Non-pigmented ciliary epithelial cell (primary cell): Measurements from ENCODE around the gene MAP4K4.

Experiments
- DNase-seq: peaks from one replicate; pipeline ENCODE4 v3.0.0-alpha.2; 2010; ENCODE audit warnings: low read depth

MAP4K4 gene

DNA sequence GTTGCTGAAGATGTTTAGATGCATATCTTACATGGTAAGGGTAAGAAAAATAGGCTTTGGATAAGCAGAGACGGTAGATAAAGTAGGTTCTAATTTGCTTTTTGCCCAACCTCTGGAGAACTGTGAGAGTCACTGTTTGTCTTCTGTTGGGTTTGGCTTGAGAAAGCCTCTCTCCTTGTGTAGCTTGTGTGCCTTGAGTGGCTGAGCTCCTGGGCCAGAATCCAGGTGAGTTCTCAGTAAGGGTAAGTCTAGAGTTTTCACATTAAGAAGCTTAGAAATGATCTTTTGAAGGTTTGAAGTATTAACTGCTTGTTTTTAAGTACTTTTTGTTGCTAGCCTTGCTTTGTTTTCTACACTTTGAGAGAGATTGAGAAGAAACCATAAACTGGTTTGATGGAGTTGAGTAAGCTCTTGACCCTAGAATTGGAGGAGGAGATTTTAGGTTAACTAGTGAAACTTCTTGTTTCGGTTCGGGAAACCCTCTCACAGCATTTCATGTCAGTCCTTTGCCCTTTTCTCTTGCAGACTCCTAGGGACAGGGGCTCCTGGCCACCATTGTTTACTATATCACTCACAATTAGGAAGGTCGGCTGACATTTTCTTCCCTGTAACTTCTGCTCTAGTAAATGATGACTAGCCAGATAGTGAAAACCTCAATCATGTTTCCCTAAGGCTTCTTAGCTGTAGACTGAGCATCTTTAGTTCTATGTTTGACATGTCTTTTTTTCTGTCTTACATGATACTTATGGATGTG lies 26.0 kb downstream of the MAP4K4 start:
- no peak for DNase-seq

DNA sequence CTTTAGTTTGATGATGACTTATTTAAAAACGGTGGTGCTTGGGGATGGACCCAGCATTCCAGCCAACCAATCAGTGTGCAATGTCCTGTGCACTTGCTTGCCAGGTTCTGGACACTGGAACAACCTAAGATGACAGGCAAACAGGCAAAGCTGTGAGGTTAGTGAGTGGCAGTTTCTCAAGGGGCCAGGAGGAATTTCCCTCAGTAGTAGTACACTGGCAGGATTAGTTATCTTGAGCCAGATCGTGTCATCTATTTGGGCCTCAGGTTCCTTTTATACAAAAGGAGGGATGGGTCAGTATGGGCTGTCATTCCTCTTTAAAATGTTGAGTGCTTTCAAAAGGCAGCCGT lies 26.6 kb downstream of the MAP4K4 start:
- no peak for DNase-seq

DNA sequence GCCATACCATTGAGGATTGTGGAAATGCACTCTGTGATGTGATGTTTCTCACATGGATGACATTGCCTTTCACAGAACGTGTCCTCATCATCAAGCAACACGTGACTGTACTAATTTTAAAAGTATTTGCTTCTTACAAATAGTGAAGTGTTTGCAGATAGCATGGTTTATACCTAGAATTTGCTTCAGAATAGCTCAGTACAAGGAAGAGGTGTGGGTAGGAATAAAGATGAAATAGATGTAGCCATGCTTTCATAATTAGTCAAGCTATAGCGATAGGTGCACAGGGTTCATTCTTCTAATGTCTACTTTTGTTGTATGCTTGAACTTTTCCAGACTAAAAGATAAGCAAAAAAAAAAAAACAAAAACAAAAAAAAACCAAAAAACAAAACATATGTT lies 27.5 kb downstream of the MAP4K4 start:
- DNase-seq, result no peak

DNA sequence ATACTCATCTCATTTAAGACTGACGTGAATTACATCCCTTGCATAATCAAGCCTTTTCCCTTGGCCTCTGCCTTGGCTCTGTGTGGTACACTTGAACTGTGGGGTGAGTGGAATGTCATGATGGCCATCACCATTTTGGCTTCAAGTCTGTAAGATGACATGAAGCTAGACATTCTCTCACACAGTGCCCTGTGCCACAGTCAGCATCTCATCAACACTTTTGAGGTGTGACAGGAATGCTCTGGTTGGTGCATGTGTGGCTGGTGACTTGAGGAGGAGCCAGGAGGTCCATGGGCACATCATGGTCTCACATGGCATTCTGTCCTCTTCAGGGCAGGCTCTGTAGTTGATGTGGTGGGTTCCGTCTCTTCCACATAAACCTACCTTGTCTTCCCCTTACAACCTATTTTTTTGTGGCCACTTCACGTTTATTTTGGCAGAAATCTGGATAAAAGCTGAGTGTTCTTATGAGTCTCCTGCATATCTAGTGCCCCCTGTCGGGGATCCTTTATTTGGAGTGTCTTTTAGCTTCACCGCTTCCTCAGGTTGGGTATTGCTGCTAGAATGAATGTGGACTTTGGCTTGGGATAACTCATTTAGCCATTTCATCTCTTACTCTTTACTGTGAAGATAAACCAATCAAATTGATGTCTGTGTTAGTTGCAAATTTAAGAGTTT lies 28.1 kb downstream of the MAP4K4 start:
- DNase-seq, result no peak

DNA sequence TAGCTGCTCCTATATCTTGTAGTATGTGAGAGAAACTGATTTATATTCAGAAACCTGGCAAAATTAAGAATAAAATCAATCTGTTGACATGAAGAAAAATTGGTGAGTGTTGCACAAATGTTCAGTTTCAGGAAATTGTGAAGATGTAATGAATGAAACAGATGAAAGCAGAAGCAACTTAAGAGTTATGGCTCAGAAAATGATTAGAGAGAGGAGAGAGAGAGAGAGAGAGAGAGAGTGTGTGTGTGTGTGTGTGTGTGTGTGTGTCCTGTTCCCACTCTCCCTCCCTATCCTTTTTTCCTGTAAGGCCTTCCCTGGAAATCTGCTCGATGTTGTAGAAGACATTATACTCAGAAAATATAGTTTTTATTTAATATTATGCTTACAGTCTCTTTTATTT lies 31.4 kb downstream of the MAP4K4 start:
- no peak for DNase-seq

DNA sequence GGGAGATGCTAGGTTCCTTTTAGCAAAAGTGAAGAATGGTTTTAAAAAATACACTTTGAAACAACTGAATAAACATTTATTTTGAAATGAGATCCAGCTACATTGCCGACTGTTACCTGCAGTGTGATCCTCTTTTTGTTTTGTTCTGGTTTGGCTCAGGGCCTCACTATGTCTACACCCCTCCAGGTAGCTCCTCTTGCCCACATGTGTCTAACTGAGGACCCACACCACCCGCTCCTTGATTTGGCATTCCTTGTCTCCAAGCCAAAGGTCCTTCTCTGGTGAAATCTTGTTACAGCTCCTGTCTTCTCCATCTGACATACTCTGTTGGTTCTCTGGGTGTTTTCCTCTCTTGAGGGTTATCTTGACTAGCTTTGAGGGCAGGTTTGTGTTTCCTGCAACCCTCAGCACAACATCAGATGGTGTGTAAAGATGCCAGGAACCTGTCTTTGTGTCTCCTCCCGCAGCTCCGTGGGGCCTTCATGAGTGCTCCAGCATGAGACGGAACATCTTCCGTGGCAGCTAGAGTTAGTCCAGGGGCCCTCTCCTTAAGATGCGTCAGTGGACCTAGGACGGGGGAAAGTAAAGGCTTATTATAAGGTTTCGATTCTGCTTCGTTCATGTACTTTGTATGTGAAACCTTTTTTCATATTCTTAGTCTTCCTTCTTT lies 32.1 kb downstream of the MAP4K4 start:
- no peak for DNase-seq

DNA sequence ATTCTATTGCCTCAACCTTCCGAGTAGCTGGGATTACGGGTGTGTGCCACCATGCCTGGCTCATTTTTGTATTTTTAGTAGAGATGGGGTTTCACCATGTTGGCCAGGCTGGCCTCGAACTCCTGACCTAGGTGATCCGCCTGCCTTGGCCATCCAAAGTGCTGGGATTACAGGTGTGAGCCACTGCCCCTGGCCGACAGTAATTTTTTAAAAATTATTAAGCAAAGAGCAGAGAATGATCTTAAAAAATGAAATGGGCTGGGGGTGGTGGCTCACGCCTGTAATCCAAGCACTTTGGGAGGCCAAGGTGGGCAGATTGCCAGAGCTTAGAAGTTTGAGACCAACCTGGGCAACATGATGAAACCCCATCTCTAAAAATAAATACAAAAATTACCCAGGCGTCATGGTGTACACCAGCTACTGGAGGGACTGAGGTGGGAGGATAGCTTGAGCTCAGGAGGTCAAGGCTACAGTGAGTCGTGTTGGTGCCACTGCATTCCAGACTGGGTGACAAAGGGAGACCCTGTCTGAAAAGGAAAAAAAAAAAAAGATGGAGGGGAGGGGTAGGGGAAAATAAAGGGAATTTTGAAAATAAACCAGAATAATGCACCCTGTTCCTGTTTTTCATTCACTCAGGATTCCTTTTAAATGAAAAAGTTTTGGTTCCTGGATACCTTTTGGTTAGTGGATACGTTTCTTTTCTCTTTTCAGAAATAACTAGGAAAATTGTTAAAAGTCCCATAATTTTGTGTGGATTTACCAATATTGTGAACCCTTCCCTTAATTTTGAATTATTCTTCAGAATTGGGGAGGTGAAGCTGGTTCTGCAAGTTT lies 33.9 kb downstream of the MAP4K4 start:
- DNase-seq, result no peak

DNA sequence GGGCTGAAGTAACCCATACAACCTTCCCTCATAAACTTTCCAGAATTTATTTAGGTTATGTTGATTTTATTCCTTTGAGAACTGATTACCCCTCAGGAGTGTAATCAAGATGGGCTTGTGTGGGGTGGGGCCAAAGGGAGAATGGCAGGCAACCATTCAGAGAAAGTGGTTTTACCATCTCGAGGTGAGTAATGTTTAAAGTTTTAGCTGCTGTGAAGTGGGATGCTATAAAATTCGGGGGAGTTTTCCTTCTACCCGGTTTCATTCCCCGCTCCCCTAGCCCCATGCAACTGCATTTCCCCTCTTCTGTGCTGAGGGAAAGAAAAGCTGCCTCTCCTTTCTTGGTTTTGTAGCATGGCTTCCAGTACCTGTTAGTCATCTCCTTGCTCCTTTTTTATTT lies 34.7 kb downstream of the MAP4K4 start:
- DNase-seq, result no peak

DNA sequence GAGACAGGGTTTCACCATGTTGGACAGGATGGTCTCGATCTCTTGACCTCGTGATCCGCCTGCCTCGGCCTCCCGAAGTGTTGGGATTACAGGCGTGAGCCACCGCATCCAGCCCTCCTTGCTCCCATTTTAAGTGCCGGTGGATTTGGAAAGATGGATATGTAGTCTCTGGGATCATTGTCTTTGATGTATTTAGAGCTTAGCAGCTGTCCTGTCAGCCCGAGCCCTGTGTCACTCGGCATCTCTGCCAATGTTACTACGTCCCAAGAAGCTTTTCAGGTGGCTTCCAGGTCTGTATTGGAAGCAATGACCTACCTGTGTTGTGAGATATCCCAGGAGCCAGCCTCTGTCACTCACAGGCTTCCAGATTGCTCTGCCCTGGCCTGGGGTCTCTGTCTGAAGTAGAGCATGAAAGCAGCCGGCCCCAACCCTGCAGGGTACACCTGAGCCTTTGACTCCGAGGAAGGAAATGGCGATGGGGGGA lies 35.3 kb downstream of the MAP4K4 start:
- DNase-seq, result no peak

DNA sequence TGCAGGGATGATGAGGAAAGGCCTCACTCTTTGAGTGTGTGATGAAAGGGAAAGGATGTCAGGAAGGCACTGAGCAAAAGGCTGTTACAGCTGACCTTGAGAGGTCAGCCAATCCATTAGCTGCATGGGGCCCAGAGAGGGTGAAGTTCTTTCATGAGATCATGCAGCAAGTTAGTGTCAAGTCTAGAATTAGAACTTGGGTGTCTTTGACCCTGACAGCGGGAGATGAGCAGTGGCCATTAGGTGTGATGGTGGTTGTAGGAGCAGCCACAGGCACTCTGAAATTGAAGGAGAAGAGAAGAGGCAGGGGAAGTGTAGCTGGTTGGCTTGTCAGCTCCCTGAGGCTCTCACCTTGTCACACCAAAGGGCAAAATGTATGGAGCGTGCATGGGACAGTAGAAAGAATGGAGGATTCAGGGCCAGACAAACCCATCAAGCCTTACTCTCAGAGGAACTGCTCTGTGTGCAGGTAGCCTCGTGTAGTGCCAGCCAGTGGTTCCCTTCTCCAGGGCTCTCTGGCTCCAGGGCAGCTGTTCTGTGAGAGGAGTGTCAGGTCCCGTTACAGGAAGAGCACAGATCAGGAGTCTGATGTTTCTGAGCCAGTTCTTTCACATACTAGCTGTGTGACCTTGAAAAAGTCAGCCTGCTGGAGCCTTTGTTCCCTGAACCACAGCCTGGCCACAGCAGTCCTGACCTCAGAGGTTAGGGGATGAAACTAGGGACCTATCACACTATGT lies 35.9 kb downstream of the MAP4K4 start:
- no peak for DNase-seq

DNA sequence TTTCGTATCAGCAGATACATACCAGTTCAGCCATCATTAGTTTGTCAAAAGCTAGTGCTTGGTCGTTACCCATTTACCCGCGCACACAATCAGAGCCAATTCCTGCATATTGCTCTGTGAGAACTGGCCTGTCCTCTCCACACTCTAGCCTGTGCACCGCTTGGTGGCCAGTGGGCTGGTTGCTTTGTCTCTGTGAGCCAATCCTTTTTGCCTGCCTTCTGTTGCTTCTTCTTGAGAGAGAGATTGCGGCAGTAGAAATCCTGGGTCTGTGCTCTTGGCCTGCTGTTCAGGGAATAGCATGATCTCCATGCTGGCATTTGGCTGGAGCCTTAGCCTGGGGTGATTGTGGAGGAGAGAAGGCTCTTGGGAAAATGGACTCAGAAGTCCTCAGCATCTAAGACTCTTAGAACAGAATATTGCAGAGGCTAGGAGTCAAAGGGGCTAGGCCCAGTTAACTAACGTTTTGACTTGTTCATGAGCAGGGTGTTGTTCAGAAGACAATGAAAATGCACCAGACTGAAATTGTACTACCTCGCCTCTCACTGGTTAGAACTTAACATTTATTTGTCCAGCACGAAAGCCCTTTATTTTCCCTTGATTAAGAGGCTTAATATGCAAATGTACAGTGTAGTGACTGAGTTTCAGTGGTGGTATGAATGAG lies 37.1 kb downstream of the MAP4K4 start:
- DNase-seq, result no peak

DNA sequence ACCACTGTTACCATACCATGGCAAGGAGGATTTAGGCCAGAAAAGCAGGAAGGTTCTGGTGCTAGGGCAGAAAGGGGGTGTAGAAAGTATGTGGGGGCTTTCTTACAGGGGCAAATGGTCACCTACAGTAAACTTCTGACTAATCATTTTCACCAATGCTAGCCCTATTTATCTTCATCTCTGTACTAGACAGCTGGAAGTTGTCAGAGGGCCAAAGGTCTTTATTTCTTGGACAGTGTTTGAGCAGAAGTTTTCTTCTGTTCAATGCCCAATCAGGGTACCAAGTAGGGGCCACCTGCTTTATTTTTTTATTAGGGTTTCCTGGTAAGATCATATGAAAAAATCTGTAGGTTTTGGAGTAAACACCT lies 37.6 kb downstream of the MAP4K4 start:
- no peak for DNase-seq

DNA sequence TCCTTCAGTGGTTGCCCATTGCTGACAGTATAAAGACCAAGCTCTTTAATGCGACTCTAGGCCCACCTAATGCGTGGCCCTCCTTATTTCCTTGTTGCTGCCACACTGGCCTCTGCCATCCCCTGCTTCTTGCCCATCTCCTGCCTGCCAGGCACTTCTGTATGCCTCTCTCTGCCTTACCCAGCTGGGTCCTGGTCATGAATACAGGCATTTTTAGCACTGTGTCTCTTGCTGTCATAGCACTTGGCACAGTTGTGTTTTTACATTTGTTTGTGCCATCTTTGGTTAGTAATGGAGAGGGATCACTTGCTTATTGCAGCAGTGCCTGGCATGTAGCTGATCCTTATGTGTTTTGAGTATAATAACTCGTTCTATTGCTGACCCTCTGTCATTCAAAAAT lies 38.7 kb downstream of the MAP4K4 start:
- no peak for DNase-seq

DNA sequence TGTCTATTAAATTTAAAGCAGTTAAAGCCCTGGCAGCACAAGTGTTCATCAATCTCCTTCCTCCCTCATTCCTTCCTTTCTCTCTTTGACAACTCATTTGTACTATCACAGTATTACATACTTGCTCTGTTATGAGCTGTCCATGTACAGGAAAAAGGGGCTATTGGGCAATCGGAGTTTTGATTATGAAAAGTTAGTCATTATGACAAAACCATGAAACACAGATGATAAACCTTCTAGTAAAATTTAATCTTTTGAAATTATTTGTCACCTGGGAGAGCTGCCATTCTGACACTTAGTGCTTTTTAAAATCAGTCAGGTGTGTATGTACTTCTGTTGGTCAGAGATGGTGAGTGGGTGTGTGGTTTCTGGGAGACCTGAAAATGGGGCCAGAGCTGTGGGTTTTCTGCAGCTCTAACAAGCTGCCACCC lies 39.4 kb downstream of the MAP4K4 start:
- DNase-seq, result no peak

DNA sequence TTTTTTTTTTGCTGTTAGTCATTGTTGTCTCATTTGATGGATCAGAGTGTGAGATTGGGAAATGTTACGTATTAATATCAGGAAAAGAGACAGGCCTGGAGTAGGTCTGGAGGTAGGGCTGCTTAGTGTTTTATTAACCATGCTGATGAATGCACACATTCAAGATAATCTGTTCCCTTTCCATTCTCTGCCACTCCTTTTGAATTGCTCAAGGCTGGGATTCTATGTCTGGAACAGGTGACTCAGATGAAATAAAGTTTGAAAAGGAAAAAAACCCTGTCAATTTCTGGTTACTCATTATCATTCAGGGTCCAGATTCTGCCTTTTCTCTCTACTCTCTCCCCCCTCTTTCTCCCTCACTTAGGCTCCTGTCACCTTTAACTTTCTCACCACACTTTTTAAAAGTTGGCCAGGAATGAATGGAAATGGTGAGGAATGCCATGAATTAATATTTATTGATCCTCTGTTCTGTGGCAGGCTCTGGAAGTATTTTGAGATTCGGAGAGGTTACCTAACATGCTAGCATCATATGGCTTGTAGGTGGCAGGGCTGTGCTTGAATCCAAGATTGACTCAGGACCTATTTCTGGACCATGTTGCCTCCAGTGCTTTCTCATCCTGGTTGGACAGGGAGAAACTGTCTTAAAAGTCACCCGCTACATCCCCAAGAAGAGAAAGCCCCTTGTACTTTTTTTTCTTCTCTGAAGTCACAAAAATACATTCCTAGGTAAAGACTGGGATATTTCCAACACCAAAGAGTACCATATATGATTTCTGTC lies 40.2 kb downstream of the MAP4K4 start:
- DNase-seq, result no peak

DNA sequence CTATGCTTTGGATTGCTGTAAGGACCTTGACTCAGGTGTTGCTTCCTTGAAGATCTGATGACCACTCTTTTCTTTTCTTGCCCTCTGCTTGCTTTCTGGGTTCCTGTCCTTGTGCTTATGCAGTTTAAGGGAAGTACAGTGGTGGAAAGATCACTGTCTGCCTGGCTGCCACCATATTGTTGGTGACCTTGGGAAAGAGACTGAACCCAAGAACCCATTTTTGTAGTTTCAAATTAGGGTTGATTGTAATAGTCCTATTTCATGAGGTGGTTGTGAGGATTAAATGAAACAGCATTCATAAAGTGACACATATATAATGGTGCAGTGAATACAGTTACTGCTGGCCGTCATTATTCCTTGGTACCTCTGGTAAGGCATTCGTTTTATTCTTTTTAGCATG lies 41.1 kb downstream of the MAP4K4 start:
- DNase-seq, result no peak

DNA sequence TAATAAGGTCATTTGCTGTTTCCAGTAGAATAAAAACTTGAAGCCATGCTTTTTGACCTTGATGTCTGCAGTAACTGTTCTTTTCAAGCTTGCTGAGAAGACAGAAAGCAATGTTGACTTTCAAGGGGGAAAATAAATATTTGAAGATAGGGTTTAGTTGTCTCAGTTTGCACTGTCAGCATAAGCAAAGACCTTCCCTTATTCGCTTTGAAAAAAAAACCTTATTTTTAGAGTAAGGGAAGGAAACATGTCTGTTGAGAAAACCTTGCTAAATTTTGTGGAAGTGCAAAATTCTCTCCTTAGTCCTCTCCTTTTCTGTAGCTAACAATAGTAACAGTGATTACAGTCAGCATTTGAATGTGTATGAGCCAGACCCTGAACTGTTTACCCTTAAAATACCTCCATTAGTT lies 43.1 kb downstream of the MAP4K4 start:
- no peak for DNase-seq

DNA sequence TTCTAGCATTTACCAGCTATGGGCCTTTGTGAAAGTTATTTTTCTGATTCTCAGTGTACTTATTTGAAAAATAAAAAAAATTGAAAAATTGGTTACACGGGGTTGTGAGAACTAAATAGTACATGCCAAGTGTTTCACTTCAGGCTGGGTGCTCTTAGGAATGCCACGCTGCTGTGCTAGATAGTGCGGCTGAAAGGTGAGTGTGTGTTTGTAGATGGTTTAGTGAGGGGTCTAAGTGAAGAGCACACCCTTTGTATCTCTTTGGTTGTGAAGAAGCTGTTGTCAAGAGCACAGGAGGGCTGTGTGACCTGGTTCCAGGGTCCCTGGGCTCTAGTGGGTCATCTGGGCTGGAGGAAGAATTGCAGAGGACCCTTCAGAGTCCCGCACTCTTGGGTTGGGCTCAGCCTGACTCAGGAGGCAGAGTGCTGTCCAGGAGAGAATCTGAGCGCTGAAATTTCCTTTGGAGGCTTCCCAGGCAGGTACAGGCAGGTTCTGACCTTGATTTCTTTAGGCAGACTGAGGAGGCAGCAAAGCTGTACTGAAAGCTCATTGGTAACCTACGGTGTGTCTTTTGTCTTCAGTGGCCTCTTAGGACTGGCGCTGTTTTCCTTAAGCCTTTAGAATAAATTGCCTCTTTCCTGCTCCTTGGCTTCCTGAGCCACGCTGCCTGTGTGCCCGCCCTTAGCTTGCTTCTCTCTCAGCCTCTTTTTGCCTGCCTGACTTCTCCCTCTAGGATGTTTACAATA lies 44.4 kb downstream of the MAP4K4 start:
- DNase-seq, result no peak

DNA sequence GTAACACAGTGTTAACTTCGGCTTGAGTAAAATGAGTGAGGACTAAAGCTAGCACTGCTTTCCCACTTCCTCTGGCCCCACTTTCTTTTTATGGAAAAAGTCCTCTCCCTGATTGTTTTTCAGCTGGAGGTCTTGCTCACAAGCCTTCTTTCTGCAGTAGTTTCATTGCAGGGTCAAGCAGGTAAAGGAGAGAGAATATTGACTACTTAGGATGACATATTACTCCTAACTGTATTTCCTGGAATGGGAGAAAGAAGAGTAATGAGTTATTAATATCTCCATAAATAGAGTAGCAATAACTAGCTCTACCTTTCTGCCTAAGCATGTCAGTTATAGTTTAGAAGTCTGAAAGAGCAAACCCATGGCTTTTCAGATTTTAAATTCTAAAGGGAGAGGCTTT lies 45.0 kb downstream of the MAP4K4 start:
- DNase-seq, result no peak

DNA sequence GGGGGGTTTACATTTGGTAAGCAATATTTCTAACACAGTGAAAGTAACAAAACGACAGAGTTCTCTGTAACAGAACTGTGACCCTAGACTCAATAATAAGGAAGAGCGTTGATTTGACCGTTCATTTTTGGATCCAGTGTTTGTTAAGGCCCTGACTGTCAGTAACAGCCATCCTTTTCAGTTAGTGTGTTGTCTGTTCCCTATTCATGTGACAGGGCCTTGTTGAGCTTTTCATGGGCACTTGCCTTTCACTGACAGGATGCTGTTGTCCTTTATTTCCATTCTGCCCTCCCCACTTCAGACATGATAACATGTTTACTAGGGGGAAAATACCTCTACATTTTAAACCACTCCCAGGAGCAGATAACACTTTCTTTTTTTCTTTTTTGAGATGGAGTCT lies 45.8 kb downstream of the MAP4K4 start:
- no peak for DNase-seq
